Non-pigmented ciliary epithelial cell (primary cell): ENCODE measurements around the gene TGM3.

ENCODE experiments used
- DNase-seq: peaks from one replicate; pipeline ENCODE4 v3.0.0-alpha.2; 2010; ENCODE audit warnings: low read depth

TGM3 gene

GRCh38 chr20:2336471-2336870, 40.7 kb downstream of the TGM3 start:
- no peak for DNase-seq

DNA sequence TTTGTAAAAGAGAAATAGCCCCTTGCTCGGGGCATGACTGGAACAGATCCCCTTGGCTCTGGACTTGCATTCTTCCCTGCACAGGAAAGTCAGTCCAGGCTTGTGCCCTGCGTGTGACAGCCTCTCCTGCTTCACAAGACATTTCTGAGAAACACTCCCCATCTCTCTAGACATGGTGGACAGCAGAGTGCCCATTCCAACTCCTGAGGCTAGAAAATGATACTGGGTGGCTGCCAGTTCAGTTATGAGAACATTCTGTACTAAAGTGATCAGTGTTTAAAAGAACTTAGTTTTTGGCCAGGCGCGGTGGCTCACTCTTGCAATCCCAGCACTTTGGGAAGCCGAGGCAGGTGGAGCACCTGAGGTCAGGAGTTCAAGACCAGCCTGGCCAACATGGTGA, 41.3 kb downstream of the TGM3 start:
- DNase-seq, result no peak

DNA sequence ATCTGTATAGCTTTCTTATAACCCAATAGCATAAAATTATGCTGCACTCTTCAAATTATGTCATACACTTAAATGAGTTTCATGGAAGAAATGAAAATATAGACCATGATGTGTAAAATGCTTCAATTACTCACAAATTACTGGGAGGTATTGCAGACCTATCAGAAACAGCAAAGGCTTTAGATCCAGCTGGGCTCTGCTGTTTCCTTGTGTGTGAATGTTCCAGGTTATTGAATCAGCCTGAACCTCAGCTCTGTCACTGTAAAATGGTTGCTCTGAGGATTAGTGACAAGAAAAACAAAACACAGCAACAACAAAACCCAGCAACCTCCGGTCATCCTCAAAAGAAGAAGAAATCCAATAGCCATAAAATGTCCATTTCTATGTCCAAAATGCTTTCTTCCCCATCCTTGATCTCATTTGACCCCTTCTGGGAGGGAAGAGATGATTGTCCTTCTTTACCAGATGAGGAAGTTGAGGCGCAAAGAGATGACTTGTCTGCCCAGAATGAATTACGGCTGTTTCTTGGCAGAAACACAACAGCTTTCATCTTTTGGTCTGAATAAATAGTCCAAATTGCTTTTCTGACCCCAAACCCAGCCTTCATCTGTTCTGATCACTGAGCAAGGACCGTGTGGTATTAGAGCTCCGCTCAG, 42.7 kb downstream of the TGM3 start:
- DNase-seq, result no peak

DNA sequence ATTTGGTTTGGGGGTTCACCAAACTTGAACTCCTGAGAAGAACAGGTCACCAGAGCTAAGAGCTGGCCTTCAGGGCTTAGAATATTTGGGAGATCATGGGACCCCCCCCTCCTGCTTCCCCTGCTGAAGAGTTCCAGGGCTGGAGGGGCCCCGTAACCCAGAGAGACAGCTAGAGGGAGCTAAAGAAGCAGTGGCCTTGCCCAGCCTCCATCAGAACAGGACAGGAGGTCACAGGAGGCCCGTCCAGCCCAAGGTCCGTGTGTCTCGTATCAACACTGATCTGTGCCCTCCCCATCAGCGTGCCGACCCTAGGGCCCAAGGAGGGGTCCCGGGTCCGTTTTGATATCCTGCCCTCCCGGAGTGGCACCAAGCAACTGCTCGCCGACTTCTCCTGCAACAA, 44.3 kb downstream of the TGM3 start:
- no peak for DNase-seq

DNA sequence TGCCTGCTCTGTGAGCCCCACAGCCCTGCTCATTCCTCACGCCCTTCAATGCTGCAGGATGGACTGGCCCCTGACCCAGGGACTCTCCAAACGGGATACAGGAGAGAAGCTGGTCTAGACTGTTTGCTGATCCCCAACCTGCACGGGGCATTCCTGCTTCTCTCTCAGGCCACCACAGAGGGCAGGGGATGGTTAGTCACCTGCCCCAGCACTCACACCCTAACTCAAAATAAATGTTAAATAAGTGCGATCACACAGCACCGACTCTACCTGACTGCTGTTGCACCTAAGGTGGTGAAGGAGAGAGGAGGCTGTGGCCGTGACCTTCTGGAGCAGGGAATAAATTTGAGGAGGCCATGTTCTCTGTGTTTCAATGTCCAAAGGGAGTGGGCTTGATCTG, 45.0 kb downstream of the TGM3 start:
- no peak for DNase-seq

GRCh38 chr20:2341336-2341735, 45.5 kb downstream of the TGM3 start:
- no peak for DNase-seq

GRCh38 chr20:2342243-2342642, 46.4 kb downstream of the TGM3 start:
- no peak for DNase-seq

DNA sequence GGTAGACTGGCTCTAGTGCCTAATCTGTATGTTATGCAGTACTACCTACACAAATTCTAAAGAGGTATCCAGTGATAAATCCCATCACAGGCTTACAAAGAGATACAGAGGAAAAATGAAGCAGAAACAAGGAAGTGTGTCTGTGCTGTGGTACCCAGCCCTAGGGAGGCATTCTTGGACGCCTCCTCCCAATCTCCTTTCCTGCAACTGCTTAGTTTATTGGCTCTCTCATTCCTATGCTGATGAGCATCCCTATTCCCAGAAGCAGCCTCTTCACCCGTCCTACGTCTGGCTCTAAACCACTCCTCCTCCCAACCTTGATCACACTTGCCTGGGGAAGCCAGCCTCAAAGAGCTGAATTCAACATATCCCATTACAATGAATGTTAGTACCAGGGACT, 50.4 kb downstream of the TGM3 start:
- no peak for DNase-seq

- no peak for DNase-seq
These were observed 52.5 kb downstream of the TGM3 start for GRCh38 chr20:2348336-2348735.

DNA sequence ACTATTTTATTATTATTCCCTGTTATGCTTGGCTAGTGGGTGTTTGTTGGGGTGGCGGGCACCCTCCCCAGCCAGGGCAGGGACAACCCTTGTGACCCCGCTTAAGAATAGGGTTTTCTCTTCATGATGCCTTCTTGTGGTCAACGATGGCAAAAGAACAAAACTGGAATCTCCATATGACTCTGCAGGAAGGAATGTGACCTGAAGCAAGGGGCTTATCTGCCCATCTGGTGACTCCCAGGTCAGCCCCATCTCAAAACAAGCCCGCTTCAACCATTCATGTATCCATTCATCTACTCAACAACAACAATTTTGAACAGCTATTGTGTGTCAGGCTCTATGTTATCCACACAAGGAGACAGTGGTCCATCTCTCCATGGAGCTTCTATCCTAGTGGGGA, 54.0 kb downstream of the TGM3 start:
- no peak for DNase-seq

DNA sequence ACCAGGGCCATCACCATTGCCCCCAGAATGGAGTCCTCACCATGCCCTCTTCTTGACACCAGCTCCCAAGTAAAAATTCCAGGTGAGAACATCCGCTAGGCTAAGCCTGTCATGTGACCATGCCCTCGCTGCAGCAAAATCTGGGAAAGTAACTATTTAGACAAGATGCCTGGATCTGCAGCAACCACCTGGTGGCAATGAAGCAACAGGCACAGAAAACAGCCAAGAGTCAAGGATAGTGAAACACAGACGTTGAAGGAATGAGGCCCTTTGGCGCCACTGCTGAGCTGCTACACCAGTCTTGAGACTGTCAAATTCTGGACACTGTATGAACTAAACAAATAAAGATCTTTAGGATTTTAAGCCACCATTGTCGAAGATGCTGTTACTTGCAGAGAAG, 54.8 kb downstream of the TGM3 start:
- DNase-seq, result no peak

GRCh38 chr20:2353231-2353630, 57.4 kb downstream of the TGM3 start:
- DNase-seq, result no peak

DNA sequence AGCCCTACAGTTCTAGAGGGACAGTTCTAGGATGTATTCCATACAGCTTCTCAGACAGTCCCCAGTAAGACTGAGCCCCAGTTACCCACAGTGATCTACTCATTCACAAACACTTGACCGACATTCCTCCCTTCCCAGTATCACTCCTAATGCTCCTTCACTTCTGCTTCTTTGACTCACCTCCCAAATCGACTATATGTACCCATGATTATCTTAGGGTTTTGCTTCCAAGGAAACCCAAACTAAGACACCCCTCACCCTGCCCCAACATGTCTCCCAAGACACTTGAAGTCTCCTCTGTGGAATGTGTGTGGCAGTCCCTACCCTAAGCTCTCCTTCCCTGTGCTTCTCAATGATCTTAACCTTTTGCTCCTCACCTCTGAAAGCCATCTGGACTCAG, 61.3 kb downstream of the TGM3 start:
- DNase-seq, result no peak

- no peak for DNase-seq
These were observed 62.2 kb downstream of the TGM3 start for GRCh38 chr20:2358006-2358405.

DNA sequence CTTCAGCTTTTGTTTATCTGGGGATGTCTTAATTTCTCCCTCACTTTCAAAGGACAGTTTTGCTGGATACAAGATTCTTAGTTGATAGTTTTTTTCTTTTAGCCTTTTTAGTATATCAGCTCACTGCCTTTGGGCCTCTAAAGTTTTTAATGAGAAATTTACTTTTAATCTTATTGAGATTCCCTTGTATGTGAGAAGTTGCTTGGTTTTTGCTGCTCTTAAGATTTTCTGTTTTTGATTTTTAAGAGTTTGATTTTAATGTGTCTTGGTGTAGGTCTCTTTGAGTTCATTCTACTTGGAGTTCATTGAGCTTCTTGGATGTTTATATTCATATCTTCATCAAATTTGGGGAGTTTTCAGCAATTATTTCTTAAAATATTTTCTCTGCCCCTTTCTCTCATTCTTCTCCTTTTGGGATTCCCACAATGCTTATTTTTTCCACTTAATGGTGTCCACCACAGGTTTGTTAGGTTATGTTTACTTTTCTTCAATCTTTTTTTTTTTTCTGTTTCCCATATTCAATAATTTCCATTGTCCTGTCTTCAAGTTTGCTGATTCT, 65.3 kb downstream of the TGM3 start:
- no peak for DNase-seq

GRCh38 chr20:2363187-2363586, 67.4 kb downstream of the TGM3 start:
- no peak for DNase-seq

- DNase-seq, result no peak
These were observed 67.8 kb downstream of the TGM3 start for GRCh38 chr20:2363587-2363986.

GRCh38 chr20:2364044-2364443, 68.2 kb downstream of the TGM3 start:
- DNase-seq, result no peak

DNA sequence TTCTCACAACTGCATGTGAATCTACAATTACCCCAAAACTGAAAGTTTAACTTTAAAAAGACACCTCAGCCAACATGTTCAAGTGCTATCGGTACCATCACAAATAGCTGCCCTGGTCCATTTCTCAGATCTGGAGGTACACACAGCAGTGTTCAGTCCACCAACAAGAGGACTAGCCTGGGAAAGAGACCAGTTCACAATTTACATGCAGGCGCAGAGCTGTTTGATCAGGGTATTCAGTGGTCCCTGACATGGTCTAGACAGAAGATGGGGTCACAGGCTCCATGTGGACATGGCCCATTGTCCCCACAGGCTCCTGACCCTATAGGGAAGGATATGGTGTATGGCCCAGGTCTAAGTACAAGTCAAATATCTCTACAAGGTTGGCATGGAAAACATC, 69.3 kb downstream of the TGM3 start:
- DNase-seq, result no peak

- no peak for DNase-seq
These were observed 69.9 kb downstream of the TGM3 start for GRCh38 chr20:2365666-2366065.

GRCh38 chr20:2368621-2369020, 72.8 kb downstream of the TGM3 start:
- no peak for DNase-seq

GRCh38 chr20:2373098-2373497, 77.3 kb downstream of the TGM3 start:
- DNase-seq, result no peak

DNA sequence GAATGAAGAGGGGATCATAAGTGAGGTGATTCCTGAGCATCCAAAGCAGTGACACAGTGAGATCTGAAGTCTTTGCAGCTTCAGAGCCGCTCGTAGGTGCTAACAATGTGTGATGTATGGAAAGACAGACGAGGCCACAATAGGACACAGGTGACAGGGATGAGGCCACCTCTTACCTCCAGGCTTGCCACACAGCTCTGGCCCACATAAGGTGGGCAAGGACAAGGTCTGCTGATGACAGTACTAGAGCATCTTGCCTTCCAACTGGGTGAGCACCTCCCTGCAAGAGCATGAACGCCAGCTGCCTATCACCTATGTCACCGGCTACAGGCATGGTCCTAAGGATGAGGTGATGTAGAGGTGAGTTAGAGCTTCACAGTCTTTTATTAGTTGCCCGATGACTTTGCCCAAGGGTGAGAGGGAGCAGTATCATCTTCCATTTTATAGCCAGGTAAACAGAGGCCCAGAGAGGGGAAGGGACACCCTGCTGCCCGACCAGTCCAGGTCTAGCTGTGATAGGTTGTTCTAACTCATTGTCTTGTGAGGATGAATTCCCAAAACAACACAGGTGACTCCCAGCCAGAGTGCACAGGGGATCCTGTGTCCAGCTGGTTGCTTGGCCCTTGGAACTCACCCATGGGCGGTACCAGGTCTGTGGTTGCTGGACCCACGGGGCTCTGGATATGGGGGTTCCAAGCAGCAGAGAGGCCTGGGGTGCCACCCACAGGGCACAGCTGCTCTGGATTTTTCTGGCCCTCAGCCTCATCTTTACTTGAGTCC, 78.7 kb downstream of the TGM3 start:
- no peak for DNase-seq

DNA sequence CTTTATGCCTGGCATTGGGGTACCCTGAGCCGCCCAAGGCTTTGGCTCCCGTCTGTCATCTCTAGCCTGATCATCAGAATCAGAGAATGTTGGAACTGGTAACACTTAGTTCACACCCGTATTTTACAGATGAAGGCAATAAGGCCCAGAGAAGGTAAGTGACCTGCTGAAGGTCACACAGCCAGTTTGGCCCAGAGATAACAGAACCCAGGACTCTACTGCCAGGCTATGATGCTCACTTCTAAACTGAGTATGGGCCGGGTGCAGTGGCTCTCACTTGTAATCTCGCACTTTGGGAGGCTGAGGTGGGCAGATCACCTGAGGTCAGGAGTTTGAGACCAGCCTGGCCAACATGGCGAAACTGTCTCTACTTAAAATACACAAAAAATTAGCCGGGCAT, 83.1 kb downstream of the TGM3 start:
- no peak for DNase-seq
